Measurements from ENCODE around the gene STXBP5L.

DNA sequence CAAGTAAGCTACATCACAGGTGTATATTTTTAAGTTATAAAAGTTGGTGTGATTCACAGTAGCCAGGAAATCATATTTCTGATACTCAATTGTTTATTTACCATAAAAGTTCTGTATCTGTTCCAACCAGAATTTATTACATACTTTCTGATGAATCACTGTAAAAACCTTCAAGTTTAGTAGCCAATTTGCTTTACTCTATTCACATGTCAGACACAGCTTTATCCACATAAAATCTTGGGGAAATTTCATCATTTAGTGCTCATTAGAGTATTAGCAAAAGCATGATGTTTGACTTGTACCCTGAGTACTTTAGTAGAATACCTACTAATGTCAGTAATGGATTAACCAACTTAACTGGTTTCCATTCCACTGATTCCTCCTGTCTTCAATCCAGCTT, 388.0 kb downstream of the STXBP5L start:
- TF ChIP-seq, protein P1, sequence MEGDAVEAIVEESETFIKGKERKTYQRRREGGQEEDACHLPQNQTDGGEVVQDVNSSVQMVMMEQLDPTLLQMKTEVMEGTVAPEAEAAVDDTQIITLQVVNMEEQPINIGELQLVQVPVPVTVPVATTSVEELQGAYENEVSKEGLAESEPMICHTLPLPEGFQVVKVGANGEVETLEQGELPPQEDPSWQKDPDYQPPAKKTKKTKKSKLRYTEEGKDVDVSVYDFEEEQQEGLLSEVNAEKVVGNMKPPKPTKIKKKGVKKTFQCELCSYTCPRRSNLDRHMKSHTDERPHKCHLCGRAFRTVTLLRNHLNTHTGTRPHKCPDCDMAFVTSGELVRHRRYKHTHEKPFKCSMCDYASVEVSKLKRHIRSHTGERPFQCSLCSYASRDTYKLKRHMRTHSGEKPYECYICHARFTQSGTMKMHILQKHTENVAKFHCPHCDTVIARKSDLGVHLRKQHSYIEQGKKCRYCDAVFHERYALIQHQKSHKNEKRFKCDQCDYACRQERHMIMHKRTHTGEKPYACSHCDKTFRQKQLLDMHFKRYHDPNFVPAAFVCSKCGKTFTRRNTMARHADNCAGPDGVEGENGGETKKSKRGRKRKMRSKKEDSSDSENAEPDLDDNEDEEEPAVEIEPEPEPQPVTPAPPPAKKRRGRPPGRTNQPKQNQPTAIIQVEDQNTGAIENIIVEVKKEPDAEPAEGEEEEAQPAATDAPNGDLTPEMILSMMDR (IDR thresholded peaks at IDR 0.05), result no peak
- TF ChIP-seq POLR2A (IDR thresholded peaks at IDR 0.05), result no peak
